ENCODE measurements around the gene TCF19. TPM values are rescaled to one million over a fixed set of nuclear protein-coding genes. Genes with fewer than 3 reads are reported as not detected.
A peak's percentile ranks its signal among the peaks of the same experiment; 100 is the strongest.

Gene TCF19
- total RNA-seq, 2 donors from 2014 or later, result 7.6 to 10.0 TPM

GRCh38 chr6:31122791-31123706, 35.3 kb upstream of the TCF19 start:
- Histone ChIP-seq H3K27me3 (replicated peaks; ENCODE audit: insufficient read depth) (no peaks in the 10 kb centered on the region), H3K9me3 (no peaks in the 10 kb centered on the region), H3K36me3 (no peaks in the 10 kb centered on the region), H3K27ac (peak overlapping the region; percentile 30 to 78), H3K4me3 (no peak overlapping the region), H3K4me1 (replicated peaks) (no peaks in the 10 kb centered on the region)
- no peak for TF ChIP-seq POLR2A (IDR thresholded peaks at IDR 0.05)
- peak; percentile 59 for TF ChIP-seq POLR2AphosphoS5 (IDR thresholded peaks at IDR 0.05)
- intact Hi-C loops (cut with DNase I), result no loop called here
- DNase-seq (ENCODE audit: low spot score), result peak; percentile 69
- 37% methylated on average over 15 of the region's 16 CpGs for WGBS

DNA sequence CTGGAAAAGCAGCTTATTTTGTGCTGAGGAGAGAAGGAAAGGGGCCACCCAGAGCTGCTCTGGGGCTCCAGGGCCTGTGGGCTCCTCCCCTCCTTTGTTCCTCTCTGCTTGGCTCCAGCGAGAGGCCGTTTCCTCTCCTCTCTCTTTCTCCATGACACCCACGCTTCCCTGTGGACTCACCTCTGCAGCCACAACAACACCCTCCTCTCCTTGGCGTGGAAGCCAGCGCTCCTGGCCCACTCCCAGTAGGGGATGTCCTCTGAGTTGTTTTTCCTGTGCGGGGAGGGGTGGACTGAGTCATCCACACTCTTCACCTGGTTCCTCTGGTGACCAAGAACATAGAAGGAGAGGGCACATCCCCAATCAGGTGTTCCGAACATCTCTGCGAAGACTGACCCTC, 33.2 kb upstream of the TCF19 start:
- Histone ChIP-seq H3K4me3 (no peak overlapping the region), H3K36me3 (no peaks in the 10 kb centered on the region), H3K27ac (peak overlapping the region in 1 of 2 donors; percentile 34), H3K27me3 (replicated peaks; ENCODE audit: insufficient read depth) (no peaks in the 10 kb centered on the region), H3K9me3 (no peaks in the 10 kb centered on the region), H3K4me1 (replicated peaks) (no peaks in the 10 kb centered on the region)
- TF ChIP-seq POLR2A (IDR thresholded peaks at IDR 0.05) (peak; percentile 16), CTCF (IDR thresholded peaks at IDR 0.05) (no peak), POLR2AphosphoS5 (IDR thresholded peaks at IDR 0.05) (peak; percentile 86)
- intact Hi-C loops (cut with DNase I), result no loop called here
- WGBS, result 38% methylated on average over 8 of the region's 8 CpGs
- DNase-seq (ENCODE audit: low spot score), result peak; percentile 78

DNA sequence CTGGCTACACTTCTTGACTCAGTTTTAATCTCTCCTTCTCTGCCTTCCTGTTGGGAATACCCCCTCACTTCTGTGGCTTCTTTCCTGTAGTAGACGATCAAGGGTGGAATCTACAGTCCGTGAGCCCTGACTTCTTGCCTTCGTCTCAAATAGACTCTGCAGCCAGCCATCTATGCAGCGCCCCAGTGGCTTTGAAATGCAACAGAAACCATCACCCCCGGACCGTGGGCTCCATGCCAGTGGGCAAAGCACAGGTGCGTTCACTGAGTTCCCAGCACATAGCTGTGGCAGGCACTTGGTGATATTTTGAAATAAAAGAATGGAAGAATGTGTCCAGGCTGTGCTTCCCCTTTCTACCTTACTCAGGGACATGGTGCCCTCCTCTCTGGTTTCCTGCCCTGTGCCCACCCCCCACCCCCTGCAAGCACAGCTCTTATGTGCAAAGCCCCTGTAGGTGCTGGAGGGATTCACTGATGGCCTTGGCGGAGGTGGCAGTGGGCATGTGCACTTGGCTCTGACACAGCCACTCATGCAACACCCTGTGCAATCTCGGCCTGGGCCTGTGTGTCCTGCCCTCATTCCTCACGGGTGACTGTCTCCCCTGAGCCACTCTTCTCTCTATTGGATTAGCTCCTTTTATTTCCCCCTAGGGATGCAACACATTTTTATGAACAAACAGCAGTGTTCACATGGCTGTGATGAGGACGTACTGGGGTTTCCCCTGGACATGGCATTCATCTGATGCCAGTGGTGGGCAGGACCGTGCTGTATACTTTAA, 32.6 kb upstream of the TCF19 start:
- Histone ChIP-seq H3K27ac (peak overlapping the region in 1 of 2 donors; percentile 34), H3K4me1 (replicated peaks) (no peaks in the 10 kb centered on the region), H3K36me3 (no peaks in the 10 kb centered on the region), H3K9me3 (no peaks in the 10 kb centered on the region), H3K4me3 (no peak overlapping the region), H3K27me3 (replicated peaks; ENCODE audit: insufficient read depth) (no peaks in the 10 kb centered on the region)
- 58% methylated on average over 12 of the region's 12 CpGs for WGBS
- TF ChIP-seq POLR2AphosphoS5 (IDR thresholded peaks at IDR 0.05) (no peak), CTCF (IDR thresholded peaks at IDR 0.05) (no peak), POLR2A (IDR thresholded peaks at IDR 0.05) (no peak)
- DNase-seq (ENCODE audit: low spot score), result no peak
- intact Hi-C loops (cut with DNase I), result no loop called here

- no peak for TF ChIP-seq CTCF (IDR thresholded peaks at IDR 0.05)
- no peak for TF ChIP-seq POLR2AphosphoS5 (IDR thresholded peaks at IDR 0.05)
- TF ChIP-seq POLR2A (IDR thresholded peaks at IDR 0.05), result no peak
- intact Hi-C loops (cut with DNase I), result no loop called here
- Histone ChIP-seq H3K4me1 (replicated peaks) (no peaks in the 10 kb centered on the region), H3K9me3 (no peaks in the 10 kb centered on the region), H3K4me3 (no peak overlapping the region), H3K36me3 (no peaks in the 10 kb centered on the region), H3K27me3 (replicated peaks; ENCODE audit: insufficient read depth) (no peaks in the 10 kb centered on the region), H3K27ac (no peak overlapping the region)
- WGBS, result 74% methylated on average over 16 of the region's 16 CpGs
- DNase-seq (ENCODE audit: low spot score), result no peak
Observed at GRCh38 chr6:31126396-31127175, 31.8 kb upstream of the TCF19 start.

Measured in prostate gland (tissue), 2 donors.